Measurements from ENCODE around the gene APELA. TPM values are rescaled to one million over a fixed set of nuclear protein-coding genes. Genes with fewer than 3 reads are reported as not detected.

APELA gene
- total and polyA plus RNA-seq, 4 donors = not detected

DNA sequence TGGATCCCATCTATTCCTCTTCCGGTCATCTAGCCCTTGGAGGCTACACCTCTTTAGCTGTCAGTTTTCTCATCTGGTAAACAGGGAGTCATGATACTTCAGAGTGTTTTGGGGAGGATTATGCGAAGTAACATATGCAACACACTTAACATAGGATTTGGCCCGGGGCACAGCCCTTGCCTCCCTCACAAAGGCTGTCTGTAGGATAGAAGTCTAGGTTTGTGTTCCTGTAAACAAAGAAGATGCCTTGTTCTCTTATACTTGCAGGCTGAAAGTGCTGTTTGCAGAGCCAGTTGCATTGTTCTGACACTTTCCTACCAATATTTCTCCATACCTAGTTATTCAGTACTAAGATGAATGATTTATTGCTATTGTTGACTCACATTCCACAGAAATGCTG lies 2.2 kb upstream of the APELA start:
- WGBS, 2 donors = 83 to 85% methylated on average over 3 of the region's 3 CpGs
- intact Hi-C loops (cut with DNase I) = no loop called here
- Histone ChIP-seq H3K4me3 (ENCODE audit: low read length in 2 of 2) (no peak overlapping the region), H3K36me3 (ENCODE audit: control insufficient read depth in 1 of 2, insufficient read depth in 2 of 2, low read length in 1 of 2) (no peaks in the 10 kb centered on the region), H3K4me1 (ENCODE audit: control insufficient read depth in 1 of 2, insufficient read depth in 2 of 2, low read length in 2 of 2) (no peaks in the 10 kb centered on the region), H3K27ac (ENCODE audit: low read depth in 1 of 2, low read length in 2 of 2) (no peak overlapping the region), H3K9me3 (ENCODE audit: control insufficient read depth, low read length) (peaks cover 1% of the 10 kb centered on the region), H3K27me3 (ENCODE audit: control insufficient read depth in 1 of 2, insufficient read depth in 2 of 2, low read length in 1 of 2) (no peaks in the 10 kb centered on the region)
- DNase-seq (no peak), ATAC-seq (ENCODE audit: low FRiP score) (no peak)

GRCh38 chr4:164880489-164881262 lies 3.7 kb downstream of the APELA start:
- DNase-seq (no peak), ATAC-seq (ENCODE audit: low FRiP score) (no peak)
- intact Hi-C loops (cut with DNase I) = no loop called here
- H3K27me3 ChIP-seq (ENCODE audit: control insufficient read depth in 1 of 2, insufficient read depth in 2 of 2, low read length in 1 of 2) = no peaks in the 10 kb centered on the region
- WGBS, 2 donors = 28% methylated on average over 1 of the region's 1 CpG
- H3K36me3 ChIP-seq (ENCODE audit: control insufficient read depth in 1 of 2, insufficient read depth in 2 of 2, low read length in 1 of 2) = no peaks in the 10 kb centered on the region
- no peak overlapping the region for H3K27ac ChIP-seq (ENCODE audit: low read depth in 1 of 2, low read length in 2 of 2)
- H3K9me3 ChIP-seq (ENCODE audit: control insufficient read depth, low read length) = no peaks in the 10 kb centered on the region
- H3K4me1 ChIP-seq (ENCODE audit: control insufficient read depth in 1 of 2, insufficient read depth in 2 of 2, low read length in 2 of 2) = no peaks in the 10 kb centered on the region
- H3K4me3 ChIP-seq (ENCODE audit: low read length in 2 of 2) = no peak overlapping the region

DNA sequence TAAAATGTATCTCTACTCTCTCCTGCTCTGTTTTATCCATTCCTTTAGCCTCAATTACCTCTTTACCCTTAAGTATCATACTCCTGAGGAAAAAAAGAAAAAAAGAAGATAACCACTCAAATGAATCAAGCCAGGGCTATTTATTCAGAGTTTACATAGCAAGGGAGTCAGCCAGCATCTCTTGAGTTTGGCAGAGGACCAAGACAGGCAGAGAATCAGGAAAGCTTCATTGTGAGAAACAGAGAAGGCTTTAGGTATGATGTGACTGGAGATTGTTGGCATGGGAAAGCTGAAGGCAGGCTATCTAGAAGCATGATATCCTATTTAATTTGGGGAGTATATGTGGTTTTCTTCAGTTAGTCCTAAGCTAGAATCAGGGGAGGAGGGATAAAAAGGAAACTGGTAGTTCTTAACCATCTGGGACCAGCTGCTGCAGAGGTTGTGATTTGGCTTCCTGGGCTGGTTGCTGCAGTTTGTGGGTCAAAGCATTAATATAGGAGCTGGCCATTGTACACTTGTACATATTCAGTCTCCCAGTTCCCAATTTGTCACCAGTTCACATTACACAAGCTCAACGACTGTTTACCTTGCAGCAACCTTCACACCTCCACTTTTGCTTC lies 11.2 kb downstream of the APELA start:
- ATAC-seq (ENCODE audit: low FRiP score) (no peak), DNase-seq (no peak)
- Histone ChIP-seq H3K27ac (ENCODE audit: low read depth in 1 of 2, low read length in 2 of 2) (no peak overlapping the region), H3K36me3 (ENCODE audit: control insufficient read depth in 1 of 2, insufficient read depth in 2 of 2, low read length in 1 of 2) (no peaks in the 10 kb centered on the region), H3K4me3 (ENCODE audit: low read length in 2 of 2) (no peak overlapping the region), H3K4me1 (ENCODE audit: control insufficient read depth in 1 of 2, insufficient read depth in 2 of 2, low read length in 2 of 2) (no peaks in the 10 kb centered on the region), H3K9me3 (ENCODE audit: control insufficient read depth, low read length) (no peaks in the 10 kb centered on the region), H3K27me3 (ENCODE audit: control insufficient read depth in 1 of 2, insufficient read depth in 2 of 2, low read length in 1 of 2) (no peaks in the 10 kb centered on the region)
- 58 to 65% methylated on average over 1 of the region's 1 CpG for WGBS, 2 donors
- intact Hi-C loops (cut with DNase I) = no loop called here

- Histone ChIP-seq H3K4me1 (ENCODE audit: control insufficient read depth in 1 of 2, insufficient read depth in 2 of 2, low read length in 2 of 2) (no peaks in the 10 kb centered on the region), H3K4me3 (ENCODE audit: low read length in 2 of 2) (no peak overlapping the region), H3K27me3 (ENCODE audit: control insufficient read depth in 1 of 2, insufficient read depth in 2 of 2, low read length in 1 of 2) (no peaks in the 10 kb centered on the region), H3K36me3 (ENCODE audit: control insufficient read depth in 1 of 2, insufficient read depth in 2 of 2, low read length in 1 of 2) (no peaks in the 10 kb centered on the region), H3K27ac (ENCODE audit: low read depth in 1 of 2, low read length in 2 of 2) (no peak overlapping the region), H3K9me3 (ENCODE audit: control insufficient read depth, low read length) (no peaks in the 10 kb centered on the region)
- intact Hi-C loops (cut with DNase I) = no loop called here
- DNase-seq (no peak), ATAC-seq (ENCODE audit: low FRiP score) (no peak)
- 17 to 37% methylated on average over 2 of the region's 2 CpGs for WGBS, 2 donors
These were observed 13.7 kb downstream of the APELA start for GRCh38 chr4:164890691-164891090.

GRCh38 chr4:164892018-164892417 lies 15.0 kb downstream of the APELA start:
- no peaks in the 10 kb centered on the region for H3K9me3 ChIP-seq (ENCODE audit: control insufficient read depth, low read length)
- intact Hi-C loops (cut with DNase I) = no loop called here
- DNase-seq = no peak
- no peak overlapping the region for H3K4me3 ChIP-seq (ENCODE audit: low read length in 2 of 2)
- no peaks in the 10 kb centered on the region for H3K4me1 ChIP-seq (ENCODE audit: control insufficient read depth in 1 of 2, insufficient read depth in 2 of 2, low read length in 2 of 2)
- H3K27ac ChIP-seq (ENCODE audit: low read depth in 1 of 2, low read length in 2 of 2) = no peak overlapping the region
- H3K36me3 ChIP-seq (ENCODE audit: control insufficient read depth in 1 of 2, insufficient read depth in 2 of 2, low read length in 1 of 2) = no peaks in the 10 kb centered on the region
- peaks cover 0 to 1% of the 10 kb centered on the region in 2 donors for H3K27me3 ChIP-seq (ENCODE audit: control insufficient read depth in 1 of 2, insufficient read depth in 2 of 2, low read length in 1 of 2)
- WGBS, 2 donors = 62 to 71% methylated on average over 3 of the region's 3 CpGs
- ATAC-seq (ENCODE audit: low FRiP score) = no peak

GRCh38 chr4:164894702-164895101 lies 17.7 kb downstream of the APELA start:
- Histone ChIP-seq H3K36me3 (ENCODE audit: control insufficient read depth in 1 of 2, insufficient read depth in 2 of 2, low read length in 1 of 2) (no peaks in the 10 kb centered on the region), H3K27me3 (ENCODE audit: control insufficient read depth in 1 of 2, insufficient read depth in 2 of 2, low read length in 1 of 2) (peaks cover 0 to 1% of the 10 kb centered on the region in 2 donors), H3K4me3 (ENCODE audit: low read length in 2 of 2) (no peak overlapping the region), H3K9me3 (ENCODE audit: control insufficient read depth, low read length) (no peaks in the 10 kb centered on the region), H3K4me1 (ENCODE audit: control insufficient read depth in 1 of 2, insufficient read depth in 2 of 2, low read length in 2 of 2) (no peaks in the 10 kb centered on the region), H3K27ac (ENCODE audit: low read depth in 1 of 2, low read length in 2 of 2) (no peak overlapping the region)
- ATAC-seq (ENCODE audit: low FRiP score) = no peak
- intact Hi-C loops (cut with DNase I) = no loop called here
- WGBS, 2 donors = 81 to 82% methylated on average over 3 of the region's 3 CpGs
- DNase-seq = no peak

- no peak for ATAC-seq (ENCODE audit: low FRiP score)
- H3K4me1 ChIP-seq (ENCODE audit: control insufficient read depth in 1 of 2, insufficient read depth in 2 of 2, low read length in 2 of 2) = no peaks in the 10 kb centered on the region
- 90 to 92% methylated on average over 5 of the region's 5 CpGs for WGBS, 2 donors
- DNase-seq = no peak
- intact Hi-C loops (cut with DNase I) = no loop called here
- H3K27me3 ChIP-seq (ENCODE audit: control insufficient read depth in 1 of 2, insufficient read depth in 2 of 2, low read length in 1 of 2) = no peaks in the 10 kb centered on the region
- H3K9me3 ChIP-seq (ENCODE audit: control insufficient read depth, low read length) = no peaks in the 10 kb centered on the region
- no peak overlapping the region for H3K4me3 ChIP-seq (ENCODE audit: low read length in 2 of 2)
- H3K27ac ChIP-seq (ENCODE audit: low read depth in 1 of 2, low read length in 2 of 2) = no peak overlapping the region
- no peaks in the 10 kb centered on the region for H3K36me3 ChIP-seq (ENCODE audit: control insufficient read depth in 1 of 2, insufficient read depth in 2 of 2, low read length in 1 of 2)
These were observed 25.6 kb downstream of the APELA start for GRCh38 chr4:164902608-164903007.

- DNase-seq (no peak), ATAC-seq (ENCODE audit: low FRiP score) (no peak)
- Histone ChIP-seq H3K4me3 (ENCODE audit: low read length in 2 of 2) (no peak overlapping the region), H3K27ac (ENCODE audit: low read depth in 1 of 2, low read length in 2 of 2) (no peak overlapping the region), H3K9me3 (ENCODE audit: control insufficient read depth, low read length) (no peaks in the 10 kb centered on the region), H3K4me1 (ENCODE audit: control insufficient read depth in 1 of 2, insufficient read depth in 2 of 2, low read length in 2 of 2) (no peaks in the 10 kb centered on the region), H3K36me3 (ENCODE audit: control insufficient read depth in 1 of 2, insufficient read depth in 2 of 2, low read length in 1 of 2) (no peaks in the 10 kb centered on the region), H3K27me3 (ENCODE audit: control insufficient read depth in 1 of 2, insufficient read depth in 2 of 2, low read length in 1 of 2) (no peaks in the 10 kb centered on the region)
- intact Hi-C loops (cut with DNase I) = no loop called here
- 66 to 71% methylated on average over 5 of the region's 5 CpGs for WGBS, 2 donors
These were observed 27.4 kb downstream of the APELA start for GRCh38 chr4:164904336-164904735.

DNA sequence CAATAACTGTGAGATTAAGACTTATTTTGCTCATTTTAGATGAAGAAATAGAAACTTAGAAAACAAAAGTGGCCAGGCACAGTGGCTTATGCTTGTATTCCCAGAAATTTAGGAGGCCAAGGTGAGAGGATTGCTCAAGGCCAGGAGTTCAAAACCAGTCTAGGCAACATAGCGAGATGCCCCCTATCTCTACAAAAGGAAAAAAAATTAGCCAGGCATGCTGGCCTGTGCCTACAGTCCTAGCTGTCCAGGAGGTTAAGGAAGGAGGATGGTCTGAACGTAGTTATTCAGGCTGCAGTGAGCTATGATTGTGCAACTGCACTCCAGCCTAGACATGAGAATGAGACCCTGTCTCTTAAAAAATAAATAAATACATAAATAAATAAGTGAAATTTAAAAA lies 28.0 kb downstream of the APELA start:
- DNase-seq (no peak), ATAC-seq (ENCODE audit: low FRiP score) (no peak)
- Histone ChIP-seq H3K27me3 (ENCODE audit: control insufficient read depth in 1 of 2, insufficient read depth in 2 of 2, low read length in 1 of 2) (no peaks in the 10 kb centered on the region), H3K27ac (ENCODE audit: low read depth in 1 of 2, low read length in 2 of 2) (no peak overlapping the region), H3K4me3 (ENCODE audit: low read length in 2 of 2) (no peak overlapping the region), H3K4me1 (ENCODE audit: control insufficient read depth in 1 of 2, insufficient read depth in 2 of 2, low read length in 2 of 2) (no peaks in the 10 kb centered on the region), H3K9me3 (ENCODE audit: control insufficient read depth, low read length) (no peaks in the 10 kb centered on the region), H3K36me3 (ENCODE audit: control insufficient read depth in 1 of 2, insufficient read depth in 2 of 2, low read length in 1 of 2) (no peaks in the 10 kb centered on the region)
- WGBS, 2 donors = 83 to 84% methylated on average over 2 of the region's 2 CpGs
- intact Hi-C loops (cut with DNase I) = no loop called here

Data from aorta (tissue), 5 donors.